CD14-positive monocyte (primary cell): ENCODE results near the gene PPP2R3C. TPM values are rescaled to one million over a fixed set of nuclear protein-coding genes. Genes with fewer than 3 reads are reported as not detected.
A peak's percentile ranks its signal among the peaks of the same experiment; 100 is the strongest.

Experiments
- DNase-seq, 3 donors: peaks; one replicate each; pipeline ENCODE4 v3.0.0-alpha.2; 2011 to 2022
- H2AFZ ChIP-seq: 2 replicates; pipeline ENCODE4 v1.6.0; 2012; ENCODE audit warnings: mild to moderate bottlenecking, low read depth, low read length, inconsistent platforms; ENCODE audit not compliant: insufficient read depth, poor library complexity, severe bottlenecking
- H3K27ac ChIP-seq, 2 donors: 1 replicate in 1 of 2; 2 replicates in 1 of 2; pipeline ENCODE4 v1.5.1; 2012 to 2013; ENCODE audit warnings: low read length in 2 of 2, control low read depth in 1 of 2, inconsistent platforms in 1 of 2, low read depth in 1 of 2, mild to moderate bottlenecking in 1 of 2
- H3K27me3 ChIP-seq, 2 donors: one replicate each; pipeline versions ENCODE4 v1.6.0 to v1.6.1; 2011 to 2013; ENCODE audit warnings: low read length in 2 of 2; ENCODE audit not compliant: control insufficient read depth in 2 of 2, insufficient read depth in 2 of 2
- H3K36me3 ChIP-seq, 2 donors: replicated peaks in 1 of 2; 1 replicate in 1 of 2; 2 replicates in 1 of 2; pipeline versions ENCODE4 v1.5.1 to v1.6.1; 2012 to 2013; ENCODE audit warnings: low read length in 2 of 2, control low read depth in 1 of 2, inconsistent platforms in 1 of 2, mild to moderate bottlenecking in 1 of 2; ENCODE audit not compliant: insufficient read depth in 2 of 2, control insufficient read depth in 1 of 2
- H3K4me1 ChIP-seq, 2 donors: 1 replicate in 1 of 2; 2 replicates in 1 of 2; pipeline versions ENCODE4 v1.5.1 to v1.6.1; 2012 to 2013; ENCODE audit warnings: low read length in 2 of 2, control low read depth in 1 of 2, inconsistent platforms in 1 of 2, mild to moderate bottlenecking in 1 of 2, moderate library complexity in 1 of 2; ENCODE audit not compliant: insufficient read depth in 2 of 2, control insufficient read depth in 1 of 2
- H3K4me2 ChIP-seq: replicated peaks from 2 replicates; pipeline ENCODE3; 2012; ENCODE audit warnings: low read length, moderate library complexity, mild to moderate bottlenecking; ENCODE audit not compliant: poor library complexity, severe bottlenecking; ENCODE audit errors: extremely low read depth
- H3K4me3 ChIP-seq, 3 experiments: fragments of 200-600 bp in 1 of 3; sonication (generic) in 1 of 3; replicated peaks in 1 of 3; 1 replicate in 2 of 3; 2 replicates in 1 of 3; pipeline ENCODE4 v1.5.1; 2011 to 2013; ENCODE audit warnings: low read length in 3 of 3, mild to moderate bottlenecking in 3 of 3, control low read depth in 2 of 3, low read depth in 2 of 3, inconsistent platforms in 1 of 3, moderate library complexity in 1 of 3
- H3K79me2 ChIP-seq: 2 replicates; pipeline ENCODE4 v1.6.0; 2012; ENCODE audit warnings: mild to moderate bottlenecking, control low read depth, inconsistent platforms, low read length, moderate library complexity; ENCODE audit not compliant: insufficient read depth
- H3K9ac ChIP-seq: 2 replicates; pipeline ENCODE4 v1.6.0; 2017; ENCODE audit warnings: low read length, mild to moderate bottlenecking; ENCODE audit not compliant: insufficient read depth, poor library complexity, severe bottlenecking
- H3K9me3 ChIP-seq, 2 donors: replicated peaks in 1 of 2; 1 replicate in 1 of 2; 2 replicates in 1 of 2; pipeline versions ENCODE4 v1.5.1 to v1.6.1; 2012 to 2013; ENCODE audit warnings: low read length in 2 of 2, control low read depth in 1 of 2; ENCODE audit not compliant: control insufficient read depth in 1 of 2, insufficient read depth in 1 of 2
- H4K20me1 ChIP-seq: 2 replicates; pipeline ENCODE4 v1.6.0; 2012; ENCODE audit warnings: mild to moderate bottlenecking, low read length, control low read depth, moderate library complexity; ENCODE audit not compliant: insufficient read depth
- H3K27ac Mint-ChIP-seq, 7 donors: one replicate each; pipeline ENCODE4 v1.8.0; 2020; ENCODE audit warnings: mild to moderate bottlenecking in 7 of 7, mixed read lengths in 7 of 7, moderate library complexity in 6 of 7, inconsistent platforms in 2 of 7
- H3K27me3 Mint-ChIP-seq, 3 donors: one replicate each; pipeline ENCODE4 v1.8.0; 2021 to 2022; ENCODE audit warnings: low read depth in 3 of 3, mild to moderate bottlenecking in 3 of 3, mixed read lengths in 3 of 3, moderate library complexity in 3 of 3, inconsistent platforms in 1 of 3
- H3K36me3 Mint-ChIP-seq, 2 donors: one replicate each; pipeline ENCODE4 v1.8.0; 2020; ENCODE audit warnings: mixed read lengths in 2 of 2, inconsistent platforms in 1 of 2, mild to moderate bottlenecking in 1 of 2
- H3K4me1 Mint-ChIP-seq: one replicate; pipeline ENCODE4 v1.8.0; 2020; ENCODE audit warnings: mild to moderate bottlenecking, mixed read lengths
- H3K4me3 Mint-ChIP-seq, 2 donors: one replicate each; pipeline ENCODE4 v1.8.0; 2020; ENCODE audit warnings: mild to moderate bottlenecking in 2 of 2, mixed read lengths in 2 of 2, moderate library complexity in 1 of 2
- H3K9me3 Mint-ChIP-seq, 7 donors: one replicate each; pipeline ENCODE4 v1.8.0; 2020 to 2022; ENCODE audit warnings: mixed read lengths in 7 of 7, mild to moderate bottlenecking in 6 of 7, moderate library complexity in 6 of 7, inconsistent platforms in 2 of 7
- WGBS: methylation state at CpG from one replicate; pipeline ENCODE4 v1.1.5; 2013; ENCODE audit warnings: missing lambda C conversion rate; ENCODE audit not compliant: insufficient coverage; 5-methylcytosine and 5-hydroxymethylcytosine counted together
- intact Hi-C, 2 donors: fragments of 100-400 bp; cut with micrococcal nuclease; formaldehyde crosslinking; loops; one replicate each; pipeline versions ENCODE4 v1.15.0 to v1.15.1; 2023
- polyA plus RNA-seq, 3 donors: library from polyadenylated mRNA; depleted of rRNA in 1 of 3; unstranded in 2 of 3; stranded (reverse) in 1 of 3; fragments of 300-500 nt in 2 of 3; fragments of >200 nt in 1 of 3; fragmentation: Illumina TruSeq in 2 of 3; gene quantifications; 1 replicate in 2 of 3; 2 replicates in 1 of 3; pipeline ENCODE4 v1.2.3, GENCODE V29; 2012 to 2021
- TF ChIP-seq, protein P1 (sequence below): fragments of 200-600 bp; IDR thresholded peaks from one replicate; pipeline ENCODE4 v1.8.0; 2022; ENCODE audit warnings: antibody characterized with exemption, mild to moderate bottlenecking

The PPP2R3C gene
- polyA plus RNA-seq, 3 donors = 21.4 to 131 (median 122) TPM

DNA sequence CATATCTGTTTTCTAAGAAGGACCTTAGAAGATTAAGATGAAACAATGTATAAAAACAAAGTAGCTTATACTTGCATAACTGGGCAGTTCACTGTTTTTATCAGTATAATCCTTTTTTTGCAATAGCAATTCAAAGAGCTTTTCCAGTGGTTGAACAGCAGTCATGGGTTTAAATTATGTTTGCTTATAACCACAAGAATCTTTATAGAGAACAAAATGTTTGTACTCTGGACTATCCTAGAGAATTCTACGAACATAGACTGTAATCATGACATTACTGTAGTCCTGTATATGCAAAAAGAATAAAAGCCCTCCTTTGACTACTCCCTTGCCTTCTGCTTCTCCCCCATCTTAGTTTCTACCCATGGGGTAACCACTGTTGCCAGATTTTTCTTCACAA, 70.0 kb downstream of the PPP2R3C start:
- TF ChIP-seq, protein P1, sequence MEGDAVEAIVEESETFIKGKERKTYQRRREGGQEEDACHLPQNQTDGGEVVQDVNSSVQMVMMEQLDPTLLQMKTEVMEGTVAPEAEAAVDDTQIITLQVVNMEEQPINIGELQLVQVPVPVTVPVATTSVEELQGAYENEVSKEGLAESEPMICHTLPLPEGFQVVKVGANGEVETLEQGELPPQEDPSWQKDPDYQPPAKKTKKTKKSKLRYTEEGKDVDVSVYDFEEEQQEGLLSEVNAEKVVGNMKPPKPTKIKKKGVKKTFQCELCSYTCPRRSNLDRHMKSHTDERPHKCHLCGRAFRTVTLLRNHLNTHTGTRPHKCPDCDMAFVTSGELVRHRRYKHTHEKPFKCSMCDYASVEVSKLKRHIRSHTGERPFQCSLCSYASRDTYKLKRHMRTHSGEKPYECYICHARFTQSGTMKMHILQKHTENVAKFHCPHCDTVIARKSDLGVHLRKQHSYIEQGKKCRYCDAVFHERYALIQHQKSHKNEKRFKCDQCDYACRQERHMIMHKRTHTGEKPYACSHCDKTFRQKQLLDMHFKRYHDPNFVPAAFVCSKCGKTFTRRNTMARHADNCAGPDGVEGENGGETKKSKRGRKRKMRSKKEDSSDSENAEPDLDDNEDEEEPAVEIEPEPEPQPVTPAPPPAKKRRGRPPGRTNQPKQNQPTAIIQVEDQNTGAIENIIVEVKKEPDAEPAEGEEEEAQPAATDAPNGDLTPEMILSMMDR = no peak
- Mint-ChIP-seq H3K4me1 (peaks cover 17% of the 10 kb centered on the region), H3K36me3 (peaks cover 15 to 31% of the 10 kb centered on the region in 2 donors), H3K27me3 (peaks cover 0 to 2% (median 0%) of the 10 kb centered on the region in 3 donors), H3K4me3 (no peak overlapping the region), H3K27ac (peak overlapping the region in 2 of 7 donors; percentile 53 to 55), H3K9me3 (no peaks in the 10 kb centered on the region)
- Histone ChIP-seq H3K27ac (no peak overlapping the region), H4K20me1 (no peaks in the 10 kb centered on the region), H3K36me3 (peaks cover 14 to 24% of the 10 kb centered on the region in 2 donors), H3K4me2 (no peak overlapping the region), H3K4me3 (no peak overlapping the region), H3K9me3 (no peaks in the 10 kb centered on the region), H3K79me2 (peaks cover 10% of the 10 kb centered on the region), H3K4me1 (peaks cover 11 to 14% of the 10 kb centered on the region in 2 donors), H3K9ac (no peak overlapping the region), H3K27me3 (no peaks in the 10 kb centered on the region), H2AFZ (no peak overlapping the region)
- DNase-seq = no peak
- intact Hi-C loops = no loop called here
- WGBS = no CpG with 5 or more reads among the region's 1 CpG

DNA sequence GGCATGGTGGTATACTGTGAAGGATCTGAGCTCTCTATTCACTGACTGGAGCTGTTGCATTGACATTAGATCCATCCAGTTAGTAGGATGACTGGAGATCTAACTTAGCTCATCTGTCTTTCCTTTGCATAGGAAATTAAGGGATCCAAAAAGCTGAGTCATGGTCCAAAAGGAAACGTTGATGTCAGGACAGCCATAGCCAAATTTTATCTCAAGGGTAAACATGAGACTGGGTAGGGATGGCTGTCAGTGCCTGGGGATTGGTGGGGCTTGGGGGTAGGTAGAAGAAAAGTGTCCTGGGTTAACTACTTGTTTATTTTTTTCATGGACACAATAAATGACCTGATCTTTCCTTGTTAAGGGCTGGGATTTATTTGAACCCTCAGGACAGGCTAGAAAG, 71.1 kb downstream of the PPP2R3C start:
- 0% methylated on average over 1 of the region's 1 CpG for WGBS
- TF ChIP-seq, protein P1 = no peak
- DNase-seq = peak in 1 of 3 donors; percentile 23

More for the DNA sequence above, 71.1 kb downstream of the PPP2R3C start:
- Histone ChIP-seq H4K20me1 (no peaks in the 10 kb centered on the region), H2AFZ (no peak overlapping the region), H3K9ac (no peak overlapping the region), H3K36me3 (peaks cover 12 to 23% of the 10 kb centered on the region in 2 donors), H3K4me1 (peaks cover 15 to 16% of the 10 kb centered on the region in 2 donors), H3K27me3 (no peaks in the 10 kb centered on the region), H3K27ac (no peak overlapping the region), H3K4me3 (no peak overlapping the region), H3K9me3 (no peaks in the 10 kb centered on the region), H3K4me2 (no peak overlapping the region), H3K79me2 (peaks cover 10% of the 10 kb centered on the region)
- H3K9me3 Mint-ChIP-seq = no peaks in the 10 kb centered on the region
- H3K4me1 Mint-ChIP-seq = peaks cover 18% of the 10 kb centered on the region
- no peak overlapping the region for H3K4me3 Mint-ChIP-seq
- intact Hi-C loops = no loop called here
- peaks cover 11 to 29% of the 10 kb centered on the region in 2 donors for H3K36me3 Mint-ChIP-seq
- peaks cover 0 to 2% (median 0%) of the 10 kb centered on the region in 3 donors for H3K27me3 Mint-ChIP-seq
- peak overlapping the region in 3 of 7 donors; percentile 31 to 61 (median 37) for H3K27ac Mint-ChIP-seq
